ENCODE data around the gene ICE2. TPM values are rescaled to one million over a fixed set of nuclear protein-coding genes. Genes with fewer than 3 reads are reported as not detected.

ICE2 gene
- total RNA-seq, 1 experiment from 2014 or later: 42.3 TPM

DNA sequence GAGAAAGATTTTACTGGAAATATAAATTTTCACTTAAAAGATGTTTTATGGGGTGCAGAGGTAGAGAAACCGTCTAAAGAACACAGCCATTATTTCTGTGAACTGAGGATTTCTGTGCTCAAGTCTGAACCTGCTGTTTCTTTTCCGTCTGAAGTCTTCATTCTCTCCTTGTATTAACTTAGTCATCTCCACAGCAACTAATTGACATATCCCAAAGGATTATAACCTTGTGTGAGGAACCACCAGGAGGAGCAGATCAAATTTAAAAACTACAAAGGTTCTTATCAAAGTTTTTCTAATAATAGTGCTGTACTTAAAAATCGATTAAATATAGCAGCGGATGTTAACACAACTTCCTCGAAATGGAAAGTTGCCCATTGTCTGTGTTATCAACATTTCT, 31.1 kb upstream of the ICE2 start:
- DNase-seq: no peak
- no peaks in the 10 kb centered on the region for H3K27me3 ChIP-seq (replicated peaks; ENCODE audit: control insufficient read depth, insufficient read depth, low read length)
- POLR2A ChIA-PET: interaction anchor here (0.6 kb wide), 1 partner anchor 12 kb away, joined by 3 read pairs; no protein-coding TSS in a partner anchor
- Mint-ChIP-seq H3K4me1 (ENCODE audit: low read depth, unreplicated experiment) (peaks cover 13% of the 10 kb centered on the region), H3K4me3 (ENCODE audit: unreplicated experiment) (no peak overlapping the region), H3K36me3 (ENCODE audit: insufficient read depth, unreplicated experiment) (peaks cover 16% of the 10 kb centered on the region), H3K9me3 (ENCODE audit: unreplicated experiment) (no peaks in the 10 kb centered on the region), H3K27ac (ENCODE audit: unreplicated experiment) (no peak overlapping the region), H3K27me3 (ENCODE audit: insufficient read depth, unreplicated experiment) (no peaks in the 10 kb centered on the region)
- H3K36me3 ChIP-seq (ENCODE audit: control insufficient read depth, insufficient read depth, low read length): no peaks in the 10 kb centered on the region
- H3K9me3 ChIP-seq: no peaks in the 10 kb centered on the region
- CTCF ChIA-PET: no interaction called here
- no peak for TF ChIP-seq CTCF (IDR thresholded peaks at IDR 0.05; ENCODE audit: insufficient read depth in 1 of 2, low read depth in 1 of 2, low read length in 1 of 2, severe bottlenecking in 1 of 2, unreplicated experiment in 1 of 2)
- no peak overlapping the region for H3K4me3 ChIP-seq (ENCODE audit: low read depth, low read length)
- H3K4me1 ChIP-seq: peaks cover 4% of the 10 kb centered on the region
- no TSS peak for BruUV-seq (replicated peaks)
- intact Hi-C loops (cut with micrococcal nuclease; ENCODE audit: unreplicated experiment): no loop called here

GRCh38 chr15:60509470-60509869, 30.5 kb upstream of the ICE2 start:
- H3K36me3 Mint-ChIP-seq (ENCODE audit: insufficient read depth, unreplicated experiment): peaks cover 16% of the 10 kb centered on the region
- H3K36me3 ChIP-seq (ENCODE audit: control insufficient read depth, insufficient read depth, low read length): no peaks in the 10 kb centered on the region
- H3K4me1 ChIP-seq: peaks cover 4% of the 10 kb centered on the region
- H3K27me3 ChIP-seq (replicated peaks; ENCODE audit: control insufficient read depth, insufficient read depth, low read length): no peaks in the 10 kb centered on the region
- ChIA-PET POLR2A (interaction anchor here (0.6 kb wide), 2 partner anchors 8 to 12 kb away, joined by 3 read pairs; no protein-coding TSS in a partner anchor), CTCF (interaction anchor here (2.2 kb wide), 1 partner anchor 11 kb away, joined by 14 read pairs; no protein-coding TSS in a partner anchor)
- no TSS peak for BruUV-seq (replicated peaks)
- no peak for DNase-seq
- peaks cover 13% of the 10 kb centered on the region for H3K4me1 Mint-ChIP-seq (ENCODE audit: low read depth, unreplicated experiment)
- H3K4me3 ChIP-seq (ENCODE audit: low read depth, low read length): no peak overlapping the region
- H3K27ac Mint-ChIP-seq (ENCODE audit: unreplicated experiment): no peak overlapping the region
- TF ChIP-seq CTCF (IDR thresholded peaks at IDR 0.05; ENCODE audit: insufficient read depth in 1 of 2, low read depth in 1 of 2, low read length in 1 of 2, severe bottlenecking in 1 of 2, unreplicated experiment in 1 of 2): no peak
- H3K9me3 Mint-ChIP-seq (ENCODE audit: unreplicated experiment): no peaks in the 10 kb centered on the region
- no peak overlapping the region for H3K4me3 Mint-ChIP-seq (ENCODE audit: unreplicated experiment)
- H3K9me3 ChIP-seq: no peaks in the 10 kb centered on the region
- H3K27me3 Mint-ChIP-seq (ENCODE audit: insufficient read depth, unreplicated experiment): no peaks in the 10 kb centered on the region
- intact Hi-C loops (cut with micrococcal nuclease; ENCODE audit: unreplicated experiment): loop anchor here (5.0 kb wide), 1 partner anchor 408 kb away; no protein-coding TSS in a partner anchor

DNA sequence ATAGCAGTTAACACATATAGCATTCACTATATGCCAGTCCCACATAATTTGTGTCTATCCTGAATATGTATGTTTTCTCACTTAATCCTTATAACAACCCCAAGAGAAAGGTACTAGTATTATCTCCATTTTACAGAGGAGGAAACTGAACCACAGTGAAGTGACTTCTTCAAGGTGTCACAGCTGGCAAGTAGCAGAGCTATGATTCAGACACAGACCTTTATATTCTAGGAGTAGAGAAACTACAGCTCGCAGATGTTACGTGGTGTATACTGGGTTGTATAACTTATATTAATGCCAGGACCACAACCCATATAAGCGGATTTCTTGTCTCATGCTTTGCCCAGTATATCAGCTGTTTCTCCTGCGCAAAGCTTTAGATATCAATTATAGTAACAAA, 29.5 kb upstream of the ICE2 start:
- no peak for DNase-seq
- no peak overlapping the region for H3K27ac Mint-ChIP-seq (ENCODE audit: unreplicated experiment)
- no peaks in the 10 kb centered on the region for H3K9me3 Mint-ChIP-seq (ENCODE audit: unreplicated experiment)
- Histone ChIP-seq H3K27me3 (replicated peaks; ENCODE audit: control insufficient read depth, insufficient read depth, low read length) (no peaks in the 10 kb centered on the region), H3K4me1 (peaks cover 4% of the 10 kb centered on the region), H3K36me3 (ENCODE audit: control insufficient read depth, insufficient read depth, low read length) (no peaks in the 10 kb centered on the region), H3K9me3 (no peaks in the 10 kb centered on the region), H3K4me3 (ENCODE audit: low read depth, low read length) (no peak overlapping the region)
- H3K4me1 Mint-ChIP-seq (ENCODE audit: low read depth, unreplicated experiment): peaks cover 13% of the 10 kb centered on the region
- ChIA-PET POLR2A (no interaction called here), CTCF (interaction anchor here (0.8 to 2.2 kb wide), 5 partner anchors 10 to 409 kb away, joined by 3 to 14 read pairs (median 4); no protein-coding TSS in a partner anchor)
- no TSS peak for BruUV-seq (replicated peaks)
- intact Hi-C loops (cut with micrococcal nuclease; ENCODE audit: unreplicated experiment): loop anchor here (5.0 kb wide), 1 partner anchor 409 kb away; no protein-coding TSS in a partner anchor
- H3K27me3 Mint-ChIP-seq (ENCODE audit: insufficient read depth, unreplicated experiment): no peaks in the 10 kb centered on the region
- H3K4me3 Mint-ChIP-seq (ENCODE audit: unreplicated experiment): no peak overlapping the region
- no peak for TF ChIP-seq CTCF (IDR thresholded peaks at IDR 0.05; ENCODE audit: insufficient read depth in 1 of 2, low read depth in 1 of 2, low read length in 1 of 2, severe bottlenecking in 1 of 2, unreplicated experiment in 1 of 2)
- peaks cover 16% of the 10 kb centered on the region for H3K36me3 Mint-ChIP-seq (ENCODE audit: insufficient read depth, unreplicated experiment)
